Calu3 (cell line): ENCODE data around the gene PDE1C. TPM values are rescaled to one million over a fixed set of nuclear protein-coding genes. Genes with fewer than 3 reads are reported as not detected.

Experiments used
- BruUV-seq: library from RNA; stranded (reverse); fragments of 400-500 nt; replicated peaks from 2 replicates; lab custom pipeline; 2021; lab: Mats Ljungman, UMichigan
- CTCF ChIA-PET: fragments of 300-600 bp; sonication (Branson Sonifier 250); formaldehyde crosslinking; loops from one replicate; lab custom pipeline; 2022; ENCODE audit warnings: antibody characterized with exemption; lab: Charles Lee
- DNase-seq: peaks from one replicate; pipeline ENCODE4 v3.0.0; 2022
- H3K27ac Mint-ChIP-seq: one replicate; pipeline ENCODE4 v1.8.0; 2022; ENCODE audit warnings: mixed read lengths; ENCODE audit not compliant: unreplicated experiment
- H3K27me3 Mint-ChIP-seq: one replicate; pipeline ENCODE4 v1.8.0; 2022; ENCODE audit warnings: mixed read lengths; ENCODE audit not compliant: unreplicated experiment
- H3K36me3 Mint-ChIP-seq: one replicate; pipeline ENCODE4 v1.8.0; 2022; ENCODE audit warnings: mild to moderate bottlenecking, moderate library complexity, mixed read lengths; ENCODE audit not compliant: insufficient read depth, unreplicated experiment
- H3K4me1 Mint-ChIP-seq: one replicate; pipeline ENCODE4 v1.8.0; 2022; ENCODE audit warnings: mild to moderate bottlenecking, low read depth, mixed read lengths; ENCODE audit not compliant: unreplicated experiment
- H3K4me3 Mint-ChIP-seq: one replicate; pipeline ENCODE4 v1.8.0; 2022; ENCODE audit warnings: mild to moderate bottlenecking, low read depth, moderate library complexity, mixed read lengths; ENCODE audit not compliant: unreplicated experiment
- H3K9me3 Mint-ChIP-seq: one replicate; pipeline ENCODE4 v1.8.0; 2022; ENCODE audit warnings: low read depth, mixed read lengths; ENCODE audit not compliant: unreplicated experiment
- intact Hi-C: fragments of 100-400 bp; cut with micrococcal nuclease; formaldehyde crosslinking; loops from one replicate; pipeline ENCODE4 v1.10.0; 2022; ENCODE audit not compliant: unreplicated experiment
- total RNA-seq: library from RNA; stranded (reverse); gene quantifications from 2 replicates; pipeline ENCODE4 v1.2.3, GENCODE V29; 2022
- TF ChIP-seq, protein P1 (sequence below): fragments of 200-600 bp; IDR thresholded peaks from one replicate; pipeline ENCODE4 v1.8.0; 2022; ENCODE audit warnings: antibody characterized with exemption; ENCODE audit not compliant: unreplicated experiment

Gene PDE1C
- total RNA-seq, 1 experiment from 2014 or later: 34.0 TPM

- Mint-ChIP-seq H3K27ac (no peak overlapping the region), H3K4me3 (no peak overlapping the region), H3K27me3 (no peaks in the 10 kb centered on the region), H3K9me3 (peaks cover 2% of the 10 kb centered on the region), H3K36me3 (peaks cover 5% of the 10 kb centered on the region), H3K4me1 (peaks cover 14% of the 10 kb centered on the region)
- TF ChIP-seq, protein P1, sequence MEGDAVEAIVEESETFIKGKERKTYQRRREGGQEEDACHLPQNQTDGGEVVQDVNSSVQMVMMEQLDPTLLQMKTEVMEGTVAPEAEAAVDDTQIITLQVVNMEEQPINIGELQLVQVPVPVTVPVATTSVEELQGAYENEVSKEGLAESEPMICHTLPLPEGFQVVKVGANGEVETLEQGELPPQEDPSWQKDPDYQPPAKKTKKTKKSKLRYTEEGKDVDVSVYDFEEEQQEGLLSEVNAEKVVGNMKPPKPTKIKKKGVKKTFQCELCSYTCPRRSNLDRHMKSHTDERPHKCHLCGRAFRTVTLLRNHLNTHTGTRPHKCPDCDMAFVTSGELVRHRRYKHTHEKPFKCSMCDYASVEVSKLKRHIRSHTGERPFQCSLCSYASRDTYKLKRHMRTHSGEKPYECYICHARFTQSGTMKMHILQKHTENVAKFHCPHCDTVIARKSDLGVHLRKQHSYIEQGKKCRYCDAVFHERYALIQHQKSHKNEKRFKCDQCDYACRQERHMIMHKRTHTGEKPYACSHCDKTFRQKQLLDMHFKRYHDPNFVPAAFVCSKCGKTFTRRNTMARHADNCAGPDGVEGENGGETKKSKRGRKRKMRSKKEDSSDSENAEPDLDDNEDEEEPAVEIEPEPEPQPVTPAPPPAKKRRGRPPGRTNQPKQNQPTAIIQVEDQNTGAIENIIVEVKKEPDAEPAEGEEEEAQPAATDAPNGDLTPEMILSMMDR: no peak
- CTCF ChIA-PET: no interaction called here
- intact Hi-C loops: no loop called here
- BruUV-seq: no TSS peak
- DNase-seq: no peak
Measured at GRCh38 chr7:31890766-31891165, 179.4 kb downstream of the PDE1C start.

GRCh38 chr7:31890198-31890597 is 180.0 kb downstream of the PDE1C start:
- peaks cover 8% of the 10 kb centered on the region for H3K4me1 Mint-ChIP-seq
- H3K4me3 Mint-ChIP-seq: no peak overlapping the region
- BruUV-seq: no TSS peak
- intact Hi-C loops: no loop called here
- no peaks in the 10 kb centered on the region for H3K27me3 Mint-ChIP-seq
- no peak for DNase-seq
- CTCF ChIA-PET: no interaction called here
- TF ChIP-seq, protein P1: no peak
- no peak overlapping the region for H3K27ac Mint-ChIP-seq
- H3K36me3 Mint-ChIP-seq: peaks cover 5% of the 10 kb centered on the region
- H3K9me3 Mint-ChIP-seq: peaks cover 2% of the 10 kb centered on the region

GRCh38 chr7:31887006-31887405 is 183.2 kb downstream of the PDE1C start:
- H3K27ac Mint-ChIP-seq: no peak overlapping the region
- no TSS peak for BruUV-seq

GRCh38 chr7:31885171-31885570 is 185.0 kb downstream of the PDE1C start:
- H3K36me3 Mint-ChIP-seq: no peaks in the 10 kb centered on the region
- no peak overlapping the region for H3K4me3 Mint-ChIP-seq
- no TSS peak for BruUV-seq
- TF ChIP-seq, protein P1: no peak
- intact Hi-C loops: no loop called here
- H3K9me3 Mint-ChIP-seq: peaks cover 2% of the 10 kb centered on the region
- no peak overlapping the region for H3K27ac Mint-ChIP-seq
- no peaks in the 10 kb centered on the region for H3K27me3 Mint-ChIP-seq
- CTCF ChIA-PET: interaction anchor here (1.3 kb wide), 1 partner anchor 11 kb away, joined by 3 read pairs; no protein-coding TSS in a partner anchor
- peaks cover 29% of the 10 kb centered on the region for H3K4me1 Mint-ChIP-seq
- DNase-seq: no peak

More at GRCh38 chr7:31887006-31887405, 183.2 kb downstream of the PDE1C start:
- H3K9me3 Mint-ChIP-seq: peaks cover 2% of the 10 kb centered on the region
- no peak for DNase-seq
- H3K4me1 Mint-ChIP-seq: peaks cover 18% of the 10 kb centered on the region
- CTCF ChIA-PET: no interaction called here
- intact Hi-C loops: no loop called here
- no peaks in the 10 kb centered on the region for H3K36me3 Mint-ChIP-seq
- TF ChIP-seq, protein P1: no peak
- H3K4me3 Mint-ChIP-seq: no peak overlapping the region
- no peaks in the 10 kb centered on the region for H3K27me3 Mint-ChIP-seq
